ENCODE measurements around the gene ADCY7. TPM values are rescaled to one million over a fixed set of nuclear protein-coding genes. Genes with fewer than 3 reads are reported as not detected.
A peak's percentile ranks its signal among the peaks of the same experiment; 100 is the strongest.

ADCY7 gene
- total RNA-seq, 1 experiment from 2014 or later: 4.0 TPM

DNA sequence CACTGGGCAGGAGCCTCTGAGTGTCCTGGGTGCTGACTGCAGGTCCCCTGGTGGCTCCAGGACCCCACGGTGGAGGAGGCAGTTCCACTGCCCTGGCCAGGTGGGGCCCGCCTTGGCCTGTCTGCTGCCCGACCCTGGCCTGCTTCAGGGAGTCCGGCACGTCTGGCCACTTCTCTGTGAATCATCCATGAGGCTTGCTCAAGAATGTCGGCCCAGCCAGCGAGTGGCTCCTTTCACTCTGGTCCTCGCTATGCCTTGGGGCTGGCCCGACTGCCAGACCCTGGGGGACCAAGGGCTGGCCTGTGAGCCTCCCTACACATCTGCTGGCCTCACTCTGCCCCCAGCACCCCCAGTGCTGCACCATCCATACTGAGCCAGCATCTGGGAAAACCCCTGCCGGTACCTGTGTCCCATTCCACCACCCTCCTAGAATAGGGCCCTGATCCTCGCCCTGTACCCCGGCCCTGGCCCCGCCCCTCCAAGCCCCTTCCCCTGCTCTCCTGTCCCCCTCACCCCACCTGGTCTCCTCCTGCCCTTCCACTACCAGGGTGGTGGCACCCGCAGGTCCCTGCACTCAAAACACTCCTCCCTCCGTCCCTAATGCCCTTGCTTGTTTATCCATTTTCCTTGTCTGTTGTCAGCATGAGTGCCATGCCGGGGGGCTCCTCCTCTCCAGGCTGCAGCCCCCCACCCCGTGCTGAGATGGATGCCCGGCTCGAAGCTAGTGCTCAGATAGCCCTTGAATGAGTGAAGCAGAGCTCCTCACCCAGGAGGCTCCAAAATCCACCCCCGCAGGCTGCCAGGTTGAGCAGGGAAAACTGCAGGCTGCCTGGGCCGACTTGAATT, 35.5 kb downstream of the ADCY7 start:
- peak; percentile 27 for DNase-seq
- H4K8ac ChIP-seq (replicated peaks; ENCODE audit: insufficient read length, low read depth, low read length): no peak overlapping the region
- no peak overlapping the region for H4K5ac ChIP-seq (ENCODE audit: insufficient read length, low read depth, low read length)
- H3K27ac ChIP-seq (ENCODE audit: insufficient read length, low read depth, low read length): no peak overlapping the region
- no peak overlapping the region for H3K23ac ChIP-seq (ENCODE audit: insufficient read length, low read depth, low read length)
- H3K4me3 Mint-ChIP-seq: no peak overlapping the region
- TF ChIP-seq, protein P1, sequence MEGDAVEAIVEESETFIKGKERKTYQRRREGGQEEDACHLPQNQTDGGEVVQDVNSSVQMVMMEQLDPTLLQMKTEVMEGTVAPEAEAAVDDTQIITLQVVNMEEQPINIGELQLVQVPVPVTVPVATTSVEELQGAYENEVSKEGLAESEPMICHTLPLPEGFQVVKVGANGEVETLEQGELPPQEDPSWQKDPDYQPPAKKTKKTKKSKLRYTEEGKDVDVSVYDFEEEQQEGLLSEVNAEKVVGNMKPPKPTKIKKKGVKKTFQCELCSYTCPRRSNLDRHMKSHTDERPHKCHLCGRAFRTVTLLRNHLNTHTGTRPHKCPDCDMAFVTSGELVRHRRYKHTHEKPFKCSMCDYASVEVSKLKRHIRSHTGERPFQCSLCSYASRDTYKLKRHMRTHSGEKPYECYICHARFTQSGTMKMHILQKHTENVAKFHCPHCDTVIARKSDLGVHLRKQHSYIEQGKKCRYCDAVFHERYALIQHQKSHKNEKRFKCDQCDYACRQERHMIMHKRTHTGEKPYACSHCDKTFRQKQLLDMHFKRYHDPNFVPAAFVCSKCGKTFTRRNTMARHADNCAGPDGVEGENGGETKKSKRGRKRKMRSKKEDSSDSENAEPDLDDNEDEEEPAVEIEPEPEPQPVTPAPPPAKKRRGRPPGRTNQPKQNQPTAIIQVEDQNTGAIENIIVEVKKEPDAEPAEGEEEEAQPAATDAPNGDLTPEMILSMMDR (conservative IDR thresholded peaks at IDR 0.05): no peak
- no peaks in the 10 kb centered on the region for H3K27me3 Mint-ChIP-seq (ENCODE audit: low read depth)
- no peaks in the 10 kb centered on the region for H3K27me3 ChIP-seq (ENCODE audit: insufficient read depth, low read length)
- H3K23me2 ChIP-seq (ENCODE audit: insufficient read length, low read depth, low read length, poor library complexity, severe bottlenecking): no peaks in the 10 kb centered on the region
- H2AFZ ChIP-seq (ENCODE audit: low read length): no peak overlapping the region
- H3K4me1 ChIP-seq (ENCODE audit: insufficient read depth, low read length): no peaks in the 10 kb centered on the region
- no peaks in the 10 kb centered on the region for H3K9me3 Mint-ChIP-seq
- H3K56ac ChIP-seq (ENCODE audit: insufficient read length, low read depth, low read length): no peak overlapping the region
- no peaks in the 10 kb centered on the region for H3K79me1 ChIP-seq (ENCODE audit: insufficient read depth, low read depth, low read length, poor library complexity, severe bottlenecking)
- H2BK120ac ChIP-seq (ENCODE audit: low read depth, low read length, poor library complexity, severe bottlenecking): no peak overlapping the region
- no CpG with 5 or more reads among the region's 21 CpGs for WGBS (ENCODE audit: extremely low coverage, insufficient read length, low lambda C conversion rate)
- H2BK20ac ChIP-seq (ENCODE audit: low read depth, low read length, poor library complexity, severe bottlenecking): no peak overlapping the region
- H4K91ac ChIP-seq (ENCODE audit: insufficient read length, low read depth, low read length): no peak overlapping the region
- peaks cover 2 to 6% of the 10 kb centered on the region in 2 experiments; a peak in 3 of 4 replicates for H3K4me1 Mint-ChIP-seq
- H2AK5ac ChIP-seq (ENCODE audit: insufficient read length, low read length): no peak overlapping the region
- no peak overlapping the region for H3K4me2 ChIP-seq (ENCODE audit: insufficient read depth, insufficient read length, low read length)
- no peak overlapping the region for H2BK12ac ChIP-seq (ENCODE audit: insufficient read length, low read depth, low read length)
- no peaks in the 10 kb centered on the region for H3K9me3 ChIP-seq (ENCODE audit: control insufficient read depth, low read depth, low read length)
- peak overlapping the region in 1 of 3 experiments; percentile 49; a peak in 1 of 7 replicates for H3K27ac Mint-ChIP-seq
- H3K4ac ChIP-seq (ENCODE audit: low read depth, low read length): no peak overlapping the region
- H3K18ac ChIP-seq (ENCODE audit: insufficient read length, low read depth, low read length): no peak overlapping the region
- no peak overlapping the region for H3K14ac ChIP-seq (ENCODE audit: insufficient read depth, low read length)
- H2BK15ac ChIP-seq (ENCODE audit: low read depth, low read length): no peak overlapping the region
- H3K9ac ChIP-seq (ENCODE audit: extremely low read depth, insufficient read length, low read length): no peak overlapping the region
- no peaks in the 10 kb centered on the region for H3K36me3 Mint-ChIP-seq (ENCODE audit: insufficient read depth in 1 of 3, low read depth in 3 of 3)
- H3K79me2 ChIP-seq (ENCODE audit: insufficient read depth, low read length): no peaks in the 10 kb centered on the region
- H4K20me1 ChIP-seq (ENCODE audit: control insufficient read depth, insufficient read depth, insufficient read length): no peaks in the 10 kb centered on the region
- no peak overlapping the region for H3T11ph ChIP-seq (ENCODE audit: low read length)
- no peak overlapping the region for H2BK5ac ChIP-seq (ENCODE audit: insufficient read length, low read length)

All from H9 (cell line).